Stomach smooth muscle (tissue), 2 donors: Measurements from ENCODE around the gene MUCL3.
"Not testable (repeated sequence)": the region's sequence is repeated elsewhere in the genome, so short reads cannot be mapped to it uniquely, and the experiment has no call there.

Experiments
- H3K27ac ChIP-seq: one replicate; pipeline ENCODE4 v1.7.0; 2013; ENCODE audit warnings: mild to moderate bottlenecking, low read length, inconsistent platforms
- H3K27me3 ChIP-seq, 2 donors: one replicate each; pipeline ENCODE4 v1.7.0; 2013; ENCODE audit warnings: low read length in 2 of 2; ENCODE audit not compliant: insufficient read depth in 2 of 2, control insufficient read depth in 1 of 2
- H3K36me3 ChIP-seq, 2 donors: one replicate each; pipeline ENCODE4 v1.7.0; 2013; ENCODE audit warnings: low read length in 2 of 2; ENCODE audit not compliant: control insufficient read depth in 2 of 2, insufficient read depth in 2 of 2
- H3K4me1 ChIP-seq: one replicate; pipeline ENCODE4 v1.7.0; 2013; ENCODE audit warnings: low read length; ENCODE audit not compliant: control insufficient read depth, insufficient read depth
- H3K4me3 ChIP-seq, 2 donors: one replicate each; pipeline ENCODE4 v1.7.0; 2013; ENCODE audit warnings: low read length in 2 of 2
- H3K9ac ChIP-seq, 2 donors: one replicate each; pipeline ENCODE4 v1.7.0; 2013; ENCODE audit warnings: low read length in 2 of 2, mild to moderate bottlenecking in 1 of 2
- H3K9me3 ChIP-seq, 2 donors: one replicate each; pipeline ENCODE4 v1.7.0; 2013; ENCODE audit warnings: low read length in 2 of 2; ENCODE audit not compliant: control insufficient read depth in 2 of 2
- donor health status: healthy.
- donor health status: Pancreatic carcinoma.

MUCL3 gene

GRCh38 chr6:30897882-30898281, 42.9 kb upstream of the MUCL3 start:
- Histone ChIP-seq H3K9ac (no peak overlapping the region), H3K9me3 (no peaks in the 10 kb centered on the region), H3K4me1 (no peaks in the 10 kb centered on the region), H3K4me3 (no peak overlapping the region), H3K27me3 (no peaks in the 10 kb centered on the region), H3K27ac (no peak overlapping the region), H3K36me3 (peaks cover 59 to 63% of the 10 kb centered on the region in 2 donors)

- H3K27me3 ChIP-seq: no peaks in the 10 kb centered on the region
- no peaks in the 10 kb centered on the region for H3K4me1 ChIP-seq
- peaks cover 50 to 54% of the 10 kb centered on the region in 2 donors for H3K36me3 ChIP-seq
- H3K27ac ChIP-seq: no peak overlapping the region
- no peak overlapping the region for H3K4me3 ChIP-seq
- no peaks in the 10 kb centered on the region for H3K9me3 ChIP-seq
- H3K9ac ChIP-seq: no peak overlapping the region
Measured at GRCh38 chr6:30898750-30899360, 41.9 kb upstream of the MUCL3 start.

GRCh38 chr6:30900863-30901417, 39.8 kb upstream of the MUCL3 start:
- Histone ChIP-seq H3K4me3 (no peak overlapping the region), H3K9me3 (no peaks in the 10 kb centered on the region), H3K36me3 (peaks cover 32 to 36% of the 10 kb centered on the region in 2 donors), H3K27ac (no peak overlapping the region), H3K9ac (no peak overlapping the region), H3K27me3 (no peaks in the 10 kb centered on the region), H3K4me1 (no peaks in the 10 kb centered on the region)

GRCh38 chr6:30901436-30901835, 39.3 kb upstream of the MUCL3 start:
- Histone ChIP-seq H3K27me3 (no peaks in the 10 kb centered on the region), H3K9me3 (no peaks in the 10 kb centered on the region), H3K36me3 (peaks cover 28 to 32% of the 10 kb centered on the region in 2 donors), H3K9ac (no peak overlapping the region), H3K4me3 (no peak overlapping the region), H3K27ac (no peak overlapping the region), H3K4me1 (no peaks in the 10 kb centered on the region)

- peaks cover 22 to 28% of the 10 kb centered on the region in 2 donors for H3K36me3 ChIP-seq
- H3K27ac ChIP-seq, H3K4me3 ChIP-seq, H3K9me3 ChIP-seq, H3K9ac ChIP-seq, H3K27me3 ChIP-seq, H3K4me1 ChIP-seq: not testable (repeated sequence)
Measured at GRCh38 chr6:30902196-30902595, 38.6 kb upstream of the MUCL3 start.

- no peaks in the 10 kb centered on the region for H3K27me3 ChIP-seq
- no peaks in the 10 kb centered on the region for H3K9me3 ChIP-seq
- H3K4me3 ChIP-seq: no peak overlapping the region
- peaks cover 17 to 23% of the 10 kb centered on the region in 2 donors for H3K36me3 ChIP-seq
- H3K4me1 ChIP-seq: no peaks in the 10 kb centered on the region
- H3K9ac ChIP-seq: no peak overlapping the region
- H3K27ac ChIP-seq: no peak overlapping the region
Measured at GRCh38 chr6:30902709-30903108, 38.1 kb upstream of the MUCL3 start.

GRCh38 chr6:30903236-30903635, 37.5 kb upstream of the MUCL3 start:
- no peak overlapping the region for H3K9ac ChIP-seq
- H3K36me3 ChIP-seq: peaks cover 11 to 17% of the 10 kb centered on the region in 2 donors
- no peaks in the 10 kb centered on the region for H3K27me3 ChIP-seq
- no peak overlapping the region for H3K27ac ChIP-seq
- no peaks in the 10 kb centered on the region for H3K4me1 ChIP-seq
- H3K4me3 ChIP-seq: no peak overlapping the region
- no peaks in the 10 kb centered on the region for H3K9me3 ChIP-seq

GRCh38 chr6:30907290-30907757, 33.4 kb upstream of the MUCL3 start:
- H3K27ac ChIP-seq, H3K9me3 ChIP-seq, H3K27me3 ChIP-seq, H3K9ac ChIP-seq: not testable (repeated sequence)
- Histone ChIP-seq H3K36me3 (peaks cover 11 to 22% of the 10 kb centered on the region in 2 donors), H3K4me1 (peaks cover 13% of the 10 kb centered on the region), H3K4me3 (peak overlapping the region; percentile 50 to 99)

GRCh38 chr6:30907758-30908591, 32.8 kb upstream of the MUCL3 start, which contains the start of gene GTF2H4:
Gene GTF2H4 (plus strand): TSS chr6:30908207.
- H3K27ac ChIP-seq: peak within 1 kb of the TSS; percentile 37

GRCh38 chr6:30908700-30909099, 32.1 kb upstream of the MUCL3 start:
- Histone ChIP-seq H3K27me3 (no peaks in the 10 kb centered on the region), H3K9ac (peak overlapping the region; percentile 85 to 93), H3K4me1 (peaks cover 18% of the 10 kb centered on the region), H3K9me3 (no peaks in the 10 kb centered on the region), H3K27ac (no peak overlapping the region), H3K4me3 (peak overlapping the region; percentile 82 to 99), H3K36me3 (peaks cover 13 to 25% of the 10 kb centered on the region in 2 donors)

More at GRCh38 chr6:30907758-30908591, 32.8 kb upstream of the MUCL3 start, which contains the start of gene GTF2H4:
- Histone ChIP-seq H3K27me3 (no peaks in the 10 kb centered on the region), H3K4me1 (peaks cover 13% of the 10 kb centered on the region), H3K36me3 (peaks cover 13 to 25% of the 10 kb centered on the region in 2 donors), H3K4me3 (peak within 1 kb of the TSS; percentile 82 to 99), H3K9ac (peak within 1 kb of the TSS; percentile 85 to 93), H3K9me3 (no peaks in the 10 kb centered on the region)
